ENCODE results near the gene DPF1. TPM values are rescaled to one million over a fixed set of nuclear protein-coding genes. Genes with fewer than 3 reads are reported as not detected.
A peak's percentile ranks its signal among the peaks of the same experiment; 100 is the strongest.

The DPF1 gene
- total and polyA plus RNA-seq, 10 of the 15 experiments (the other 5 are each of a cell fraction or from before 2014, with no cell fraction given) = 0.11 to 4.3 (median 2.4) TPM

DNA sequence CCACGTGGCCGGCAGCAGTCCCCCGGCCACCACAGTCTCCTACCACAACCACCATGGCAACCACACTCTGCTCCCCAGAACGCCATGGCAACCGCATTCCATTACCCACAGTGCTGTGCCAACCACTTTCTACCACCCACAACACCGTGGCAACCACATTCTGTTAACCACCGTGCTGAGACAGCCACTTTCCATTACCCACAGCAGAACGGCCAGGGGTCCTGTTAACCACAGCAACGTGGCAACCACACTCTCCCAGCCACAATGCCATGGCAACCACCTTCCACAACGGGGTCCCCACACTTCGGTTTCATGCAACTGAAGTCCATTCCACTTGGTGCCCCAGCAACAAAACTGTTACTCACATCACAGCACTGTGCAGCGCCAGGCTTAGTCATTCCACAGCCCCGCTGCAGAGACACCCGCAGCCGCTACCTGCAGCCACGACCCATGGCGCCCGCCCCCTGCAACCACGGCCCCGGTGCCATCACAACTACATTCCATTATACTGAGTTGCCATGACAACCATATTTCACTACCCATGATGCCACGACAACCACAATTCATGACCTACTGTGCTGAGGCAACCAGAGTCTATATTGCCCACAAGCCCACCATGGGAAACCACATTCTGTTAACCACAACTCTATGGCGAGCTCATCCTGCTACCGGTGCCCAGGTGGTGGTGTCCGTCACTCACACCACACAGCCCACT lies 10.0 kb downstream of the DPF1 start (continued):
- TF ChIP-seq NR2C2 (IDR thresholded peaks at IDR 0.05; ENCODE audit: borderline replicate concordance, control insufficient read depth, insufficient read length, low read depth) (no peak), CBFB (IDR thresholded peaks at IDR 0.05; ENCODE audit: low read depth) (peak; percentile 54; the same call in 1 of the 2 replicates), ZNF274 (IDR thresholded peaks at IDR 0.05; ENCODE audit: insufficient read depth, insufficient read length) (no peak), NR2C1 (IDR thresholded peaks at IDR 0.05) (no peak), PAX8 (IDR thresholded peaks at IDR 0.05) (no peak), BACH1 (IDR thresholded peaks at IDR 0.05; ENCODE audit: borderline replicate concordance) (no peak), PML (IDR thresholded peaks at IDR 0.05; ENCODE audit: low read length) (no peak), POU2F2 (IDR thresholded peaks at IDR 0.05; ENCODE audit: borderline replicate concordance, low read depth, low read length) (peak; percentile 12; the same call in 1 of the 3 replicates), HCFC1 (IDR thresholded peaks at IDR 0.05; ENCODE audit: low read length) (no peak), ZNF207 (IDR thresholded peaks at IDR 0.05; ENCODE audit: borderline replicate concordance) (0 out of 2 replicates have a peak, but pooled peaks have one; percentile 42), BMI1 (IDR thresholded peaks at IDR 0.05; ENCODE audit: borderline replicate concordance) (peak; percentile 94), ZZZ3 (IDR thresholded peaks at IDR 0.05; ENCODE audit: control insufficient read depth, insufficient read length, low read depth) (no peak), RELA (IDR thresholded peaks at IDR 0.05; ENCODE audit: borderline replicate concordance, partially characterized antibody) (no peak), HDAC6 (IDR thresholded peaks at IDR 0.05; ENCODE audit: unreplicated experiment) (no peak), FOXM1 (IDR thresholded peaks at IDR 0.05; ENCODE audit: low read depth, low read length) (no peak), MTA3 (IDR thresholded peaks at IDR 0.05; ENCODE audit: borderline replicate concordance, low read length) (no peak; the same call in 1 of the 2 replicates), ZNF24 (IDR thresholded peaks at IDR 0.05) (no peak)
- TF ChIP-seq, protein P1, sequence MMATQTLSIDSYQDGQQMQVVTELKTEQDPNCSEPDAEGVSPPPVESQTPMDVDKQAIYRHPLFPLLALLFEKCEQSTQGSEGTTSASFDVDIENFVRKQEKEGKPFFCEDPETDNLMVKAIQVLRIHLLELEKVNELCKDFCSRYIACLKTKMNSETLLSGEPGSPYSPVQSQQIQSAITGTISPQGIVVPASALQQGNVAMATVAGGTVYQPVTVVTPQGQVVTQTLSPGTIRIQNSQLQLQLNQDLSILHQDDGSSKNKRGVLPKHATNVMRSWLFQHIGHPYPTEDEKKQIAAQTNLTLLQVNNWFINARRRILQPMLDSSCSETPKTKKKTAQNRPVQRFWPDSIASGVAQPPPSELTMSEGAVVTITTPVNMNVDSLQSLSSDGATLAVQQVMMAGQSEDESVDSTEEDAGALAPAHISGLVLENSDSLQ (IDR thresholded peaks at IDR 0.05) = peak; percentile 79
- TF ChIP-seq, protein P2, sequence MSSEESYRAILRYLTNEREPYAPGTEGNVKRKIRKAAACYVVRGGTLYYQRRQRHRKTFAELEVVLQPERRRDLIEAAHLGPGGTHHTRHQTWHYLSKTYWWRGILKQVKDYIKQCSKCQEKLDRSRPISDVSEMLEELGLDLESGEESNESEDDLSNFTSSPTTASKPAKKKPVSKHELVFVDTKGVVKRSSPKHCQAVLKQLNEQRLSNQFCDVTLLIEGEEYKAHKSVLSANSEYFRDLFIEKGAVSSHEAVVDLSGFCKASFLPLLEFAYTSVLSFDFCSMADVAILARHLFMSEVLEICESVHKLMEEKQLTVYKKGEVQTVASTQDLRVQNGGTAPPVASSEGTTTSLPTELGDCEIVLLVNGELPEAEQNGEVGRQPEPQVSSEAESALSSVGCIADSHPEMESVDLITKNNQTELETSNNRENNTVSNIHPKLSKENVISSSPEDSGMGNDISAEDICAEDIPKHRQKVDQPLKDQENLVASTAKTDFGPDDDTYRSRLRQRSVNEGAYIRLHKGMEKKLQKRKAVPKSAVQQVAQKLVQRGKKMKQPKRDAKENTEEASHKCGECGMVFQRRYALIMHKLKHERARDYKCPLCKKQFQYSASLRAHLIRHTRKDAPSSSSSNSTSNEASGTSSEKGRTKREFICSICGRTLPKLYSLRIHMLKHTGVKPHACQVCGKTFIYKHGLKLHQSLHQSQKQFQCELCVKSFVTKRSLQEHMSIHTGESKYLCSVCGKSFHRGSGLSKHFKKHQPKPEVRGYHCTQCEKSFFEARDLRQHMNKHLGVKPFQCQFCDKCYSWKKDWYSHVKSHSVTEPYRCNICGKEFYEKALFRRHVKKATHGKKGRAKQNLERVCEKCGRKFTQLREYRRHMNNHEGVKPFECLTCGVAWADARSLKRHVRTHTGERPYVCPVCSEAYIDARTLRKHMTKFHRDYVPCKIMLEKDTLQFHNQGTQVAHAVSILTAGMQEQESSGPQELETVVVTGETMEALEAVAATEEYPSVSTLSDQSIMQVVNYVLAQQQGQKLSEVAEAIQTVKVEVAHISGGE (CRISPR knock-in tag; IDR thresholded peaks at IDR 0.05) = no peak
- TF ChIP-seq, protein P3, sequence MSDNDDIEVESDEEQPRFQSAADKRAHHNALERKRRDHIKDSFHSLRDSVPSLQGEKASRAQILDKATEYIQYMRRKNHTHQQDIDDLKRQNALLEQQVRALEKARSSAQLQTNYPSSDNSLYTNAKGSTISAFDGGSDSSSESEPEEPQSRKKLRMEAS (IDR thresholded peaks at IDR 0.05; ENCODE audit: low read depth, low read length) = no peak
- TF ChIP-seq, protein P4, sequence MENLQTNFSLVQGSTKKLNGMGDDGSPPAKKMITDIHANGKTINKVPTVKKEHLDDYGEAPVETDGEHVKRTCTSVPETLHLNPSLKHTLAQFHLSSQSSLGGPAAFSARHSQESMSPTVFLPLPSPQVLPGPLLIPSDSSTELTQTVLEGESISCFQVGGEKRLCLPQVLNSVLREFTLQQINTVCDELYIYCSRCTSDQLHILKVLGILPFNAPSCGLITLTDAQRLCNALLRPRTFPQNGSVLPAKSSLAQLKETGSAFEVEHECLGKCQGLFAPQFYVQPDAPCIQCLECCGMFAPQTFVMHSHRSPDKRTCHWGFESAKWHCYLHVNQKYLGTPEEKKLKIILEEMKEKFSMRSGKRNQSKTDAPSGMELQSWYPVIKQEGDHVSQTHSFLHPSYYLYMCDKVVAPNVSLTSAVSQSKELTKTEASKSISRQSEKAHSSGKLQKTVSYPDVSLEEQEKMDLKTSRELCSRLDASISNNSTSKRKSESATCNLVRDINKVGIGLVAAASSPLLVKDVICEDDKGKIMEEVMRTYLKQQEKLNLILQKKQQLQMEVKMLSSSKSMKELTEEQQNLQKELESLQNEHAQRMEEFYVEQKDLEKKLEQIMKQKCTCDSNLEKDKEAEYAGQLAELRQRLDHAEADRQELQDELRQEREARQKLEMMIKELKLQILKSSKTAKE (IDR thresholded peaks at IDR 0.05; ENCODE audit: low read depth, poor library complexity, severe bottlenecking) = peak; percentile 26
- TF ChIP-seq, protein P5, sequence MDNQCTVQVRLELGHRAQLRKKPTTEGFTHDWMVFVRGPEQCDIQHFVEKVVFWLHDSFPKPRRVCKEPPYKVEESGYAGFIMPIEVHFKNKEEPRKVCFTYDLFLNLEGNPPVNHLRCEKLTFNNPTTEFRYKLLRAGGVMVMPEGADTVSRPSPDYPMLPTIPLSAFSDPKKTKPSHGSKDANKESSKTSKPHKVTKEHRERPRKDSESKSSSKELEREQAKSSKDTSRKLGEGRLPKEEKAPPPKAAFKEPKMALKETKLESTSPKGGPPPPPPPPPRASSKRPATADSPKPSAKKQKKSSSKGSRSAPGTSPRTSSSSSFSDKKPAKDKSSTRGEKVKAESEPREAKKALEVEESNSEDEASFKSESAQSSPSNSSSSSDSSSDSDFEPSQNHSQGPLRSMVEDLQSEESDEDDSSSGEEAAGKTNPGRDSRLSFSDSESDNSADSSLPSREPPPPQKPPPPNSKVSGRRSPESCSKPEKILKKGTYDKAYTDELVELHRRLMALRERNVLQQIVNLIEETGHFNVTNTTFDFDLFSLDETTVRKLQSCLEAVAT (IDR thresholded peaks at IDR 0.05) = peak; percentile 99
